Measurements from ENCODE around the gene GSE1.

The GSE1 gene

DNA sequence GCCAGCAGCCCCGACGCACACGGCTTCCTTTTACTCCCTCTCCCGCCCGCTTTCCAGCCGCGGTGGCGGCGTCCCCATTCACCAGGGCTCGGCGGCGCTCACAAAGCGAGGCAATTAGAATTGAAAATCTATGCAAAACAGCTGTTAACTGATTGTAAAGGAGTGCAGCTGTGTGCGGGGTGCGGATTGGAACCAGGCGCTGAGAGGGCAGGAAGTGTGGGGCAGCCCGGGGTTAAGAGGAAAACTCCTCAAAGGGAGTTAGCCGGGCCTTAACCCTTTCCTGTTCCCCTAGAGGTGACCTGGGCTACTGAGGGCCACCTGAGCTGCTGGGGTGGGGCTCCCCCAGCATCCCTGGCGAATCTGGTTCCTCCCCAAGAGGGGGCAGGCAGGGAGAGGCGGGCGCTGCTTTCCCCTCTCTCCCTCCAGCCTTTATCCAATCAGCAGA, 5.8 kb upstream of the GSE1 start:
- no peak for DNase-seq (ENCODE audit: low read depth)

DNA sequence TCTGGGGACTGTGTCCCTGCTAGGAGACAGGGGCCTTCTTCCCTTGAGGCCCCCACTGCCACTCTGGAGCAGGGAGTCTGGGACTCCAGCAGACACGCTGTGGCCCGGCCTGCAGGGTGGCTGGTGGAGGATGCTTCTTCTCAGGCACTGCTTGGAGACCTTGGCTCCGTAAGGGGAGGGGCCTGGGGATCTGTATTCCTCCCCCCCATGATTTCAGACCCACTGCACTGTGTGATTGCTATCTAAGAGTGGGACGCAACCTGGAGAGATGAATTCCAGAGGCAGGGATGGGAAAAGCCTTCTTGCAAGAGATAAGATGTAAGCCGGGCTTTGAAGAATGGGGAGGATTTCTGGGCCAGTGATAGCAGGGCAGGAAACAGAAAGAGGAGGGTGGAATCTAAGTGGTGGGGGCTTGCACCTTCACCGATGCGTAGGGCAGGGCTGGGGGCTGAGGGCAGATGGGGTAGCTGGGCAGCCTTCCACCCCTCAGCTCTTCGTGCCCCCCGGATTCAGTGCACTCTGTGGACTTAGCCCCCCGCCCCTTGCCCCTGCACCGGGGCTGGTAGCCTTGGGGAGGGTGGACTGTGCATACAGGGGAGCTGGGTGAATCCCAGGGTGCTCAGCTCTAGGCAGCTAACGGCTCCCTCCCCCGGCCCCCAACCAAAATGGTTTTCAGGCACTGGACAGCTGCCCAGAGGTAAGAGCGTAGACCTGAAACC, 5.2 kb upstream of the GSE1 start:
- DNase-seq (ENCODE audit: low read depth) = no peak

DNA sequence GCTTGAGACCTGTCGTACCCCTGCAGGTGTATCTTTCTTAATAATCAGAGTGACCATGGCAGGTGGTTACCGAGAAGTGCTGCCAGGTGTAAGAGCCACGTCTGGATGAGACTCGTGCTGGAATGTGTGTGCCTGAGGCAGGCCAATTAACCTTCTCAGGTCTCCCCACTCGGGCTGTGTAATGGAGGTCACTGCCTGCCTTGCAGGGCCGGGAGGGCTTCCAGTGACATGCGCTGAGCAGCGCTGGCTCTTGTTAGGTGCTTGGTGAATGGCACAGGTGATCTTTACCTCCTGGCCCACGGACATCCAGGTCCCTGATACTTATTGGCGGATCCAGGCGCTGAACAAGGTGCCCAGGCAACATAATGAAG, 4.6 kb upstream of the GSE1 start:
- no peak for DNase-seq (ENCODE audit: low read depth)

DNA sequence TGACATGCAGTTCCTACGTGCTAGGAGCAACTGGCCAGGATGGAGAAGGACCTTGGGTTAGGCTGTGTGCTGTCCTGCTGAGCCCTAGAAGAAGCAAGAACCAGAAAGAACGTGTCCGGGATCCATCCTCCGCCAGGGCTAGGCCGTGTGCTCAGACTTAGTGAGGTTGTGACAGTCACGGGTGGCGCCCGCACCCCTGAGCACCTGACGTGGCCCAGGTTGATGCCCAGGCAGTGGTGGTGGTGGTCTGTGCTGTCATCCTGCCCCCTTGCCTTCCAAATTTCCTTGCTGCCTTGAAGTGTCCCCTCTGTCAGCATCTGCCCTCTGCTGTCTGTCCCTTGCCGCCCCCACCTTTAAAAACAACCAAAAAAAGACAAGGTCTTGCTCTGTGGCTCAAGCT, 4.2 kb upstream of the GSE1 start:
- no peak for DNase-seq (ENCODE audit: low read depth)

DNA sequence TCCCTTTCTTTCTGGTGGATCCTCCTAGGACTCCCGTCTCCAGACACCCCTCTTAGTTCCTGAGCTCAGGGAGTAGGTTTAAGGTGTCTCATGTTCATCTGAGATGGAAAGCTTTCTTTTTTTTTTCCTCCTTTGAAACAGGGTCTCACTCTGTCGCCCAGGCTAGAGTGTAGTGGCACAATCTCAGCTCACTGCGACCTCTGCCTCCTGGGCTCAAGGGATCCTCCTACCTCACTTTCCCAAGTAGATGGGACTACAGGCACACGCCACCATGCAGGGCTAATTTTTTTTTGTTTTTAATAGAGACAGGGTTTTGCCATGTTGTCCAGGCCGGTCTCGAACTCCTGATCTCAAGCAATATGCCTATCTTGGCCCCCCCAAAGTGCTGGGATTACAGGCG, 3.6 kb upstream of the GSE1 start:
- no peak for DNase-seq (ENCODE audit: low read depth)

DNA sequence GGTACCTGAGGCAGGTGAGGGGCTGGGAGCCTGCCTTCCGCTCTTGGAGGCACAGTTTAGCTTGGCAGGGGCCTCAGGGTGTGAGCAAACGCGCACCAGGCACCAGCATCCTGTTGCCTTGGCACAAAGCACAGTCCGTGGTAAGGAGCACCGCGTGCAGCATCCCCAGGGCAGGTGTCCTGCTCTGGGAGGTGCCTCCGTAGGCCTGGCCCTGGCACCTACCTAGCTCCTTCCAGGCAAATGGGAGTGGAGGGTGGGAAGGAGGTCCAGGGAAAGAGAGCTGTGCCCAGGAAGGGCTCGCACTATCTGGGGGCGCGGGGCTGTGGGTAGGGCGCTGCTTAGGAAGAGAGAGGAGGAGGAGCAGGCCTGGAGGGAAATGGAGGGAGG, 3.1 kb upstream of the GSE1 start:
- DNase-seq (ENCODE audit: low read depth) = no peak

DNA sequence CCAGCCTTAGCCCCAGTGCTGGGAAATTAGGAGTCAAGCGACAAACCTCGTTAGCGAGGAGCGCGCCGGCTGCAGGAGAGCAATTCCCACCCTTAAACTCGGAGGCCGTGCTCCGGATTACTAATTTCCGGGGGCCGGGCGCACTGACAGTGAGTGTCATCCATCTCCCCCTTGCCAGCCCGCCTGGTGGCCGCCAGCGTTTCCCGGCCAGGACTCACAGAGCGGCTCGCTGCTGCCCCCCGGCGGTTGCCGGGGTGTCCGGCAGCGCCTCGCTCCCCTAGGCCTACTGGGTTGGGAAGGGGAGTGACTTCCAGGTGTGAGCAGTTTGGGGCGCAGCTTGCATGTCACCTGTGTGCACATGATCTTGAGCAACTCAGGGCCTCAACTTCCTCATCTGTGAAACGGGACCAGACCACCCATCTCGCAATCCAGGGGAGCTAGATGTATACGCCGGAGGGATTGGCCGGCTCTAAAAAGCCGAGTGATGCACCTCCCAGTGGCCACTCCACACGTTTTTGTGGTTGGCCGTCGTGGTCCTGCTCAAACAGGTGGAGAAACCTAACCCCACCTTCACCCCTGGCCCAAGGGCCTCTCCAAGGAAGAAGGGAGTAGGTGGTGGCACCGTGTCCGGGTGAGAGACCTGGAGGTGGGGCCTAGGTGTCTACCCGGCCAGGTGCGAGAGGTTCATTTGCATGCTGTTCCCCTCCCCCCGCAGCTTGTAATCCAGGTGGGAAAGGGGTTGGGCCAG, 2.5 kb upstream of the GSE1 start:
- peak; percentile 39 for DNase-seq (ENCODE audit: low read depth)

DNA sequence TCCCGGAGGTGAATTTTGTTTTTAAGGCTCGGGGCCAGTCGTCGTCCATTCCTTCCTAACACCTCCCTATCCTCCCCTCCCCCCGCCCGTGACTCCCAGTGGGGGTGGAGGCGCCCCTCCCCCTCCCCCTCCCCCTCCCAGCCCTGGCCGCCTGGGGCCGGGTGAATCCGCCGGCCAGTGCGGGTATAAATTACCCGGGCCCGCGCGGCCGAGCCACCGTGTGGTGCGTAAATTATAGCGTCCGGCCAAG, 2.0 kb upstream of the GSE1 start:
- DNase-seq (ENCODE audit: low read depth) = no peak

DNA sequence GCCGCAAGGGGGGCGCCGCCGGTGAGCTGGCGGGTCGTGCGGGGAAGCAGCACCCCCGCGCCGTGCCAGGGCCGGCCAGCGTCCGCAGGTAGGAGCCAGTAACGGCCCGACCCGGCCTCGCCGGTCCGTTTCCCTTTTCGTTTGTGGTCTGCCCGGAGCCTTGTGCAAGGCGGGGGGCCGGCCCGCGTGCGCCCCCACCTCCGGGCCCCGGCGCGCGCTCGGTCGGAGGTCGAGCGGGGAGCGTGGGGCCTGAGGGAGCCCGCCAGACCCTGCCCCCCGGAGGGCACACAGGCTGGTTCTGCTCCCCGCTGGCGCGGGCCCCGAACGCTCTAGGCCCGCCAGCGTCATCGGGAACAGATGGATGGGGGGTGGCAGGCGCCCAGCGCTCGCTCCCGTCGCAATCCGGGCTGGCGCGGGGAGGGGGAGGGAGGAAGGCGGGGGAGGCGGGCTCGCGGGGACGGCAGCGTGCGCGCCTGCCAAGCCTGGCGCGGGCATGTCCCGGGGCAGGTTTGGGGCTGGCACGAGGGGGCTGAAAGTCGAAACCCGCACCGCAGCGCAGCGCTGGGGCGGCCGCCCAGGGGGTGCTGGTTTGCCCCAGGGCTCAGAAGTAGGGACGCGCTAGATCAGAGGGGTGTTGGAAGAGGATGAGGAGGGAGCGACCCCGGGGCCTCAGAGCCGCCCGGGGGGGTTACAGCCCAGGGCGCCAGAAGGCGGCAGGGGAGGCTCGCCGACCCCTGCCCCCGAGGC, 1.5 kb upstream of the GSE1 start:
- no peak for DNase-seq (ENCODE audit: low read depth)

DNA sequence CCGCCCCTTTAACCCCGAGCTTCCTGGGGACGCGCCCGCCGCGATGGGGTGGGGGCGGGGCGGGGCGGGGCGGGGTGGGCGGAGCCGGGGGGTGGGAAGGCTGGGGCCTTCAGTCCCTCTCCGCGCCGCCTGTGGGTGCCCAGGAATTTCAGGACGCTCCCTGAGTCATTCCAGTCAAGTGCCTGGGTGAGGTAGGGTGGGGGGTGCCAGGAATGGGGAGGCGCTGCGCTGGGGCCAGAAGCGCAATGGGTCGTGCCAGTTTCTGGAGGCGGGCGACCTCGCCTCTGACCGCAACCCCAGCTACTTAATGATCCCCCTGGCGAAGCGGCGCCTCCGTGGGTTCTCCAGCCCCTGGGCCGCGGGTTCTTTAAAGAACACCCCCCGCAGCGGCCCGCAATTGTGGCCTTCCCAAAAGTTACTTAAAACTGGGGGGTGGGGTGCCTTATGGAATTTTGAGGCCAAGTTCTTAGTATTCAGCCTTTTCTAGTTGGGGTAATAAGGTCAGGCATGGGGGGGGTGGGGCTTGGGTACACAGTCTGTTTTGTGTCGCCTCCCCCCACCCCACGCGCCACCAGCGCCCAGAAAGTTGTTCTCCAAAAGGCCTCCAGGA, 826 bp upstream of the GSE1 start:
- peak; percentile 74 for DNase-seq (ENCODE audit: low read depth)

DNA sequence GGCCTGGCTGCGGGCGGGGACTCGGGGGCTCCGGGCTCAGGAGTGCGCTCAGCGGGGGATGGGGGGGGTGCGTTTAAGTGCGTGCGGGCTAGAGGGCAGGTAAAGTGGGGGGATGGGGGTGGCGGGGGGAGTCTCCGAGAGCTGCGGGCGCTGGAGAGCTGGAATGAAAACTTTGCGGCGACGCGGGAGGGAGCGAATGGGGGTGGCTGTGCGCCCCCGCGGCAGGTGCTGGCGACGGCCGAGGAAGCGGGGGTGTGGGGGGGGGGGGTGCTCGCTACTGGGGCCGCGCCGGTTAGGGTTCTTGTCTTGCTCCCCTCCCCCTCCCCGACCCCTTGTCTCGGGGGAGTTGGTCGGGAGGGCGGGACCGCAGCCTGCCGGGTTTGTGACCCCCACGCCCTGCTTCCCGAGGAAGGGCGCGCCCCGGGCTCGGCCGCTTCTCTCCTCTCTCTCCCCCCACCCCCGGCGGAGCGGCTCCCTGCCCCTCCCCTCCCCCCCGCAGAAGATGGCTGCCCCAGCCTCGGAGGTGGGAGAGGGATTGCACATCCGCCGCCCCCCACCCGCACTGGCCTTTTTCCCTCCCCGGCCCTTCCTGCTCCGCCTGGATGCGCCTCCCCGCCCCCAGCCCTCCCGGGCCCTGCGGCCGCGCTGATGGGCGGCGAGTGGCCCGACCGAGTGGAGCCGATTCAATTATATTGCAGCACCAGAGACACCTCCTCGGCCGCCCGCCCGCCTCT, 649 bp downstream of the GSE1 start:
- no peak for DNase-seq (ENCODE audit: low read depth)

DNA sequence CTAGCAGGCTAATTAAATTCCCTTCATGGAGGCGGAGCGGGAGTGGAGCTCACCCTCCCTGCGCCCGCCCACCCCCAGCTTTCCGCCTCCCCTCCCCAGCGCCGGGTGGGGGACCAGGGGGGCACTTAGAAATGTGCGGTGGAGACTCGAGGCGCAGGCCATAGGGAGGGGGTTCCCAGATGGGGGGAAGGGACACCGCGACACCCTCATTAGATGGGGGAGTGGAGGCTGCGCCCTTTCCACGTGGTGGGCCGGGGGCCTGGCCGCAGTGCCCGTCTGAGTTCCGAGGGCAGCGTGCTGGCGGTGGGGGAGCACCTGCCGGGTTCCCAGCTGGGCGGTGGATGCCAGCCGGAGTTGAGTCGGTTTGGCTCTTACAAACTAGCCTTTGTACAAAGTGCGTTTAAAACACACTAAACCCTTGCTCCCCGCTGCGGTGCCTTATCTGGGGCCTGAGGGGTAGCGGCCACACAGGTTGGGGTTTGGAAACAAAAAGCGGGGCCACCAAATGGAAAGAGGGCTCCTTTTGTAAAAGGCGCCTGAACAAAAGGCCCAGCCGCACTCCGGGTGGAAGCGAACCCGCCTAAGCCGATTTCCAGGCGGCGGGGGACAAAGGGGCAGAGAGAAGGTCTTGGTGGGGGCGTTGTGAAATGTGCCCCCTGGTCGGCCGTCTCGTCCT, 1.4 kb downstream of the GSE1 start:
- DNase-seq (ENCODE audit: low read depth) = no peak

DNA sequence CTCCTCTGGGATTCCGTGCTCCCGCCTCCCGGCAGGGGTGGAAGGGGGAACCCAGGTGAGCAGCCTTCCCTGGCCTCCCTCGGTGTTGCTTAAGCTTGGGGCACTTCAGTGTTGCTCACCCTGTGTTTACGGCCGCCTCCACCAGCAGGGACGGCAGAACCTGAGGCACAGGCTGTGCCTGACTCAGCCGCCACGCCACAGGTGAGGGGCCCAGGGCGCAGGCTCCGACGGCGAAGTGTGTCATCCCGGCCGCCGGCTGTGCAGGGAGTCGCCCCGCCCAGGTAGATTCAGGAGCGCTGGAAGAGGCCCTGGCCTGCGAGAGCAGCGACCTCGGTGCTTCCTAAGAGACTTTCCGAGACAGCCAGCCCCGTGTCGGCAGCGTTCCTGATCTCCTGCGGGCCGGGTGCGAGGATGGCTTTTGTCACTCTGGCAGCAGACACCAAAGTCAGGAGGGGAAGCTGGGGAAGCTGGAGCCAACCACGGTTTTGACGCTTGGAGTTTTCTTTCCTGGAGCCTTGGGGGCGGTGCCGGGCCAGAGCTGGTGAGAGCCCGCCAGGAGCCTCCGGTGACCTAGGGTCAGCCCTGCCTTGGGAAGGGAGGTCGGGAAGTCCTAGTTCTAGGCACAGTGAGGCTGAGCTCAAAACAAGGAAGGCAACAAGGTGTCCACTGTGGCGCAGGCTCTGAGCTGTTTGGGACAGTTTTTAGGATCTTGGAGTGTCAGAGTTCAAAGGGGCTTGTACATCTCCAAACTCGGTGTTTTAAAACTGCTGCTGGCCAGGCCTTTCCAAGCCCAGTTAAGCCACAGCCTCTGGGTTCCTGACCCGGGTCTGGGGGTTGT, 2.1 kb downstream of the GSE1 start:
- no peak for DNase-seq (ENCODE audit: low read depth)

DNA sequence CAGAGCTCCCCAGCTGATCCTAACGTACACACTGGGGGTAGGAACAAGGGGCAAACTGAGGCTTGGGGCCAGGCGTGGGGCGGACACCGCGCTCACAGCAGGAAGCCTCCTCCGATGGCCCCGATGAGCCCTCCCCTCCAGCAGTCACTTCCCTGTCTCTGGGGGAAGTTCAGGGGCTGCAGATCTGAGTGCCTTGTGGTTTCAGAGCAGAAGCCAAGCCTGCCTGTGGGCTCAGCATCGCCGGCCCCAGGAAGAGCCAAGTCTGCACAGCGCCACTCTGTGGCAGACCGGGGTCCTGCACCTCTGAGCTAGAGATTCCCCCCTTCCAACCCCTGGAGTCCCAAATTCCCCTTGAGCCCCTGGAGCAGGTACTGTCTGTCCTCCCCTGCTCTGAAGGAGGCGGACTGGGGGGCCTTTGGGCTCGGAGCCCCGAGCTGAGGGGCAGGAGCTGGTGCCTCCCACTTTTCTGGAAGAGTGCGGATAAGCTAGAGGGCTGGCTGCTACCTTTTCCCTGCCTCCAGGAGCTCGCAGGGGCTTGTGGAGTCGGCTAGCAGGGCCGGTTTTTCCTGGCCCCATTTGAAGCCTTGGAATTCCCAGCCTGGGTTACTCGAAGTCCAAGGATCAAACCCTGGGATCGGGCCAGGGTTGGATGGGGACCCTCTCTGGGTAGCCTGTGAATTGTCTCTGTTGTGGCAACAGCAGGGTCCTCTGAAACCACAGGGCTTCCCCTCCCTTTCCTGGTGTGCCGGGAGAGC, 2.9 kb downstream of the GSE1 start:
- DNase-seq (ENCODE audit: low read depth) = no peak

DNA sequence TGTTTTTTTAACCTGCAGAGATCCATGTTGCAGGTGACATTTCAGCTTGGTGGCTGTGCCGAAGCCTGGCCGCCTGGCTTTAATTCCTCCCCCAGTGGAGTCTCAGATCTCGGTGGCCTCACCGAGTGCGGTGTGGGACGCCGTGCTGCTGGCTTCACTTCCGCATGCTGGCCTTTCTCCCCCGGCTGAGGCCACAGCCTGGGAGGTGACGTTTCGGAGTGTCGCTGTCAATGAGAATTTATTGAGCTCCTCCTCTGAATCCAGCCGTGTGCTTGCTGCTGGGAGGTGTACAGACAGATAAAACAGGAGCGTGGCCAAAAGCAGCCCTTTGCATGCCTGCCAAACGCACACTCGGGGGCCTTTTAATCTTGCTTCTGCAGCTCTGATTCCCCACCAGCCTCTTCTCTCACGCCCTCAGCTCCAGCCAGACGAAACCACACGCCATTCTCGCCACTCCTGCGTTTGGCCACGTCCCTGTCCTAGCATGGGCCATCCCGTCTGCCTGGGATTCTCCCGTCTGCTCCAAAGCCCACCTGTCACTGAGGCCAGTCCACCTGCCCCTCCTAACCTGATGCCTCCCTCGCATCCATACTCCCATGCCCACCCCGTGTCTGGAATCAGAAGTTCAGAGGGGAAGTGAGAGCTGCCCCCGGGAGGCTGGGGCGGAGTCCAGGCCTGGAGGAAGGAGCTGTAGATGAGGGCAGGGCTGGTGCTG, 3.6 kb downstream of the GSE1 start:
- DNase-seq (ENCODE audit: low read depth) = no peak

DNA sequence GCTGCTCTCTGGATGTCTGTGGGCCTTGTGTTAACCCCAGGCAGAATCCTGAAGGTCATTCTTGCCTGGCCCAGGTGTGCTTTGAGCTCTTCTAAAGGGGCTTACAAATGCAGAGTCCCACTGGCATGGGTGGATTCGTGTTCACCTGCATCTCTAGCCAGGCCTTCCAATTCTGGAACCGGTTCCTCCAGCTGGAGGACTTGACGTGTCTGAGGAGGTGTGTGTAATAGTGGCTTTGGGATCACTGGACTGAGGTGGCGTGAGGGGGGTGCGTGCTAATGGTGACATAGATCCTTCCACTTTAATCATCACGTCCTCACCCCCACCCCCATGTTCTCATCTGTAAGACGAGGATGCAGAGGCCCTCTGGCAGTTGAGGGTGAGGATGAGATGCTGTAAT, 4.8 kb downstream of the GSE1 start:
- no peak for DNase-seq (ENCODE audit: low read depth)

DNA sequence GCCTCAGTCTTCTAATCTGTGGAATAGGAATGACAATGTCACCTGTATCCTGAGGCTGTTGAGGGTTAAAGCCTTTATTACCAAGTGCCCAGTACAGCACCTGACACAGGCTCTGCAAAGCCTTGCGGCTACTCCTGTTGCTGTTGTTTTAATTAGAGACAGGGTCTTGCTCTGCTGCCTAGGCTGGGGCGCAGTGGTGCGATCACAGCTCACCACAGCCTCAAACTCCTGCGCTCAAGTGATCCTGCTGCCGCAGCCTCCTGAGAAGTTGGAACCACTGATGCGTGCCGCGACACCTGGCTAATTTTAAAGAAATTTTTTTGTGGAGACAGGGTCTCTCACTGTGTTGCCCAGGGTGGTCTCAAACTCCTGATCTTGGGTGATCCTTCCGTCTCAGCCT, 5.4 kb downstream of the GSE1 start:
- DNase-seq (ENCODE audit: low read depth) = no peak

DNA sequence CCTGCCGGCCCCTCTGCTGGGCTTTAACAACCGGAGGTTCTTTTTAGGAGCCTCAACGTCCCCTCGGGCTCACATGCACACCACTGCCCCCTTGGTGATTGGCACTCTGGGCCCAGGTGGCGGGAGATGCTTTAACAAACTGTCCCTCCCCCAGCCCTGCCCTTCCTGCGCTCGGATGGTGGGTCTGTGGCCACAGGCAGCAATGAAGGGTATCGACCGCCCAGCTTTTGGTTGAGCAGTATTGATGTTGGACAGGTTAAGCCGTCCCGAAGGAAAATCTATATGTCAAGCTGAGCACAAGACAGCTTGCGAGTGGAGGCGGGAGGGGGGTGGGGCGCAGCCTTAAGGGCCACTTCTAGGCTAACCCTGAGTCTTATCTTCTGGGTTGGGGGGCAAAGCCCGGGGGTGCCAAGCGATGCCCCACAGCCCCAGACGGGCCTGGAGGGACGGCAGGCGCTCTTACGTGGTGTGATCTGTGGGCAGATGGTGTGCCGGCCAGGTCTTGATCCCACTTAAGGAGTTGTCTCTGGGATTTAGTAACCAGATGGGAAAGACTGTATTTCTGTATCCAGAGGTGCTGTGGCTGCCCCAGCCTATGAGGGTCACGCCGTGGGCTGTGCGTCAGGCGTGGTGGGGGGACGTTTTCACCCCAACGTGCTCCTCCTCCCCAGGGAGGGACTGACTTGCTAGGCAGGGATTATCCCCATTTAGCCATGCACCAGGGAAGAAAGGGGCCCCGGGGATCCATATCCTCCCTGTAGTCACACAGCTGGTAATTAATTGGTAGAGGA, 6.2 kb downstream of the GSE1 start:
- DNase-seq (ENCODE audit: low read depth) = no peak

DNA sequence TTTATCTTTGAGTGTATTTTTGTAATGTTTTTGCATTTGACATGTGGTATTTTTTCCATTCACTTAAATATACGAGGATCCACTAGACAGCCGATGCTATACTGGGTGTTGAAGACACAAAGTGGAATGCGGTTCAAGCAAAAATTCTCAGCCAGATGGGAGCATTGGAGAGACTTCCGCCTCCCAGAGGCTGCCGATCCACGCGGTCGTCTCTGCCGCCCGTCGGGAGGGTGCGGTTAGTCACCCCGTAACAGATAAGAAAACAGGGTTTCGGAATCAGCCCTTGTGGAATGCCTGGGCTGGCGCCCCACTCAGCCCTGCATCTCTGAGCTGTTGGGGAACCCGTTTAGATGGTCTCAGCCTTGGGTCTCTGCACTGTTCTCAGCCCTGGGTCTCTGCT, 7.3 kb downstream of the GSE1 start:
- no peak for DNase-seq (ENCODE audit: low read depth)
